Measurements from ENCODE around the gene SNX25.

DNA sequence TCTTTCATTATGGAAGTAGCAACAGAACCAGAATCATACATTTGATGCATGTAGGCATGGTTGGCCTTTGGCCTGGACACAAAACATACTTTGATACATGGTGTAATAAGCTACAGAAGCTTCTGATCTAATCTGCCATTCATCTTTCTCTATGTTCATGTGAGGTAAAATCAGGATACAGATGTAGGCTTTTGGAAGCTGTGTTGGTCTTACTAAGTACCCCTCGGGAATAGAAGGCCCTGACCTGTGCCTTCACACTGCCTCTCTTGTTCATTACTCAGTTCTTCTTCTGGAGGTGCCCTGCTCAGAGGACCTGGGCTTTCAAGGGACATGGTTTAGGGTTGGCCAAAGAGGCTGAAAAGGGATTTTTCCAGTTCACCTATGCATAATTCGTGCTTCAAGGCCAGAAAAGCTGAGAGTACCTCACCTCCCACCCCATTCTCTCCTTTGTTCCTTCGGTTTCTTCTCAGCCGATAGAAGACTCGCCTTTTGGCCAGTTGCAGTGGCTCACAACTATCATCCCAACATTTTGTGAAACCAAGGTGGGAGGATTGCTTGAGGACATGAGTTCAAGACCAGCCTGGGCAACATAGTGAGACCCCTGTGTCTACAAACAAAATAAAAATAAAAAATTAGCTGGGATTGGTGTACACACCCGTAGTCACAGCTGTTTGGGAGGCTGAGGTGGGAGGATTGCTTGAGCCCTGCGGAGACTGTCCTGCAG is 25.9 kb downstream of the SNX25 start:
- TF ChIP-seq, protein P1, sequence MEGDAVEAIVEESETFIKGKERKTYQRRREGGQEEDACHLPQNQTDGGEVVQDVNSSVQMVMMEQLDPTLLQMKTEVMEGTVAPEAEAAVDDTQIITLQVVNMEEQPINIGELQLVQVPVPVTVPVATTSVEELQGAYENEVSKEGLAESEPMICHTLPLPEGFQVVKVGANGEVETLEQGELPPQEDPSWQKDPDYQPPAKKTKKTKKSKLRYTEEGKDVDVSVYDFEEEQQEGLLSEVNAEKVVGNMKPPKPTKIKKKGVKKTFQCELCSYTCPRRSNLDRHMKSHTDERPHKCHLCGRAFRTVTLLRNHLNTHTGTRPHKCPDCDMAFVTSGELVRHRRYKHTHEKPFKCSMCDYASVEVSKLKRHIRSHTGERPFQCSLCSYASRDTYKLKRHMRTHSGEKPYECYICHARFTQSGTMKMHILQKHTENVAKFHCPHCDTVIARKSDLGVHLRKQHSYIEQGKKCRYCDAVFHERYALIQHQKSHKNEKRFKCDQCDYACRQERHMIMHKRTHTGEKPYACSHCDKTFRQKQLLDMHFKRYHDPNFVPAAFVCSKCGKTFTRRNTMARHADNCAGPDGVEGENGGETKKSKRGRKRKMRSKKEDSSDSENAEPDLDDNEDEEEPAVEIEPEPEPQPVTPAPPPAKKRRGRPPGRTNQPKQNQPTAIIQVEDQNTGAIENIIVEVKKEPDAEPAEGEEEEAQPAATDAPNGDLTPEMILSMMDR (IDR thresholded peaks at IDR 0.05) = no peak
- TF ChIP-seq POLR2A (IDR thresholded peaks at IDR 0.05) = no peak

Measured in stomach (tissue), 4 donors.